Measurements from ENCODE around the gene CLCN2. TPM values are rescaled to one million over a fixed set of nuclear protein-coding genes. Genes with fewer than 3 reads are reported as not detected.

CLCN2 gene
- total RNA-seq, 1 experiment from 2014 or later: 4.5 TPM

- intact Hi-C loops (cut with micrococcal nuclease): no loop called here
- DNase-seq (ENCODE audit: unreplicated experiment): peak; percentile 41
Observed at GRCh38 chr3:184336547-184337398, 24.6 kb downstream of the CLCN2 start.

GRCh38 chr3:184335661-184336546 lies 25.5 kb downstream of the CLCN2 start:
- H3K4me1 Mint-ChIP-seq (ENCODE audit: insufficient read depth, unreplicated experiment): peaks cover 53% of the 10 kb centered on the region
- peak overlapping the region; percentile 84 for H3K4me3 Mint-ChIP-seq (ENCODE audit: unreplicated experiment)
- intact Hi-C loops (cut with micrococcal nuclease): loop anchor here (2.0 kb wide), 1 partner anchor 15 kb away; no protein-coding TSS in a partner anchor
- DNase-seq (ENCODE audit: unreplicated experiment): peak; percentile 75
- TF ChIP-seq, protein P1, sequence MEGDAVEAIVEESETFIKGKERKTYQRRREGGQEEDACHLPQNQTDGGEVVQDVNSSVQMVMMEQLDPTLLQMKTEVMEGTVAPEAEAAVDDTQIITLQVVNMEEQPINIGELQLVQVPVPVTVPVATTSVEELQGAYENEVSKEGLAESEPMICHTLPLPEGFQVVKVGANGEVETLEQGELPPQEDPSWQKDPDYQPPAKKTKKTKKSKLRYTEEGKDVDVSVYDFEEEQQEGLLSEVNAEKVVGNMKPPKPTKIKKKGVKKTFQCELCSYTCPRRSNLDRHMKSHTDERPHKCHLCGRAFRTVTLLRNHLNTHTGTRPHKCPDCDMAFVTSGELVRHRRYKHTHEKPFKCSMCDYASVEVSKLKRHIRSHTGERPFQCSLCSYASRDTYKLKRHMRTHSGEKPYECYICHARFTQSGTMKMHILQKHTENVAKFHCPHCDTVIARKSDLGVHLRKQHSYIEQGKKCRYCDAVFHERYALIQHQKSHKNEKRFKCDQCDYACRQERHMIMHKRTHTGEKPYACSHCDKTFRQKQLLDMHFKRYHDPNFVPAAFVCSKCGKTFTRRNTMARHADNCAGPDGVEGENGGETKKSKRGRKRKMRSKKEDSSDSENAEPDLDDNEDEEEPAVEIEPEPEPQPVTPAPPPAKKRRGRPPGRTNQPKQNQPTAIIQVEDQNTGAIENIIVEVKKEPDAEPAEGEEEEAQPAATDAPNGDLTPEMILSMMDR (IDR thresholded peaks at IDR 0.05; ENCODE audit: unreplicated experiment): no peak
- peaks cover 54% of the 10 kb centered on the region for H3K36me3 Mint-ChIP-seq (ENCODE audit: insufficient read depth, unreplicated experiment)
- TSS peak; percentile 2 for BruUV-seq (replicated peaks)
- ChIA-PET CTCF (interaction anchor here (0.6 to 1.4 kb wide), 2 partner anchors 26 to 93 kb away, joined by 3 to 5 read pairs; partner anchors contain the start of genes CLCN2 and POLR2H), POLR2A (interaction anchor here (0.6 to 2.0 kb wide), 7 partner anchors 10 to 430 kb away, joined by 3 to 8 read pairs (median 4); partner anchors contain the start of genes CLCN2 and POLR2H)
- H3K27me3 Mint-ChIP-seq (ENCODE audit: insufficient read depth, unreplicated experiment): no peaks in the 10 kb centered on the region
- H3K9me3 Mint-ChIP-seq (ENCODE audit: unreplicated experiment): no peaks in the 10 kb centered on the region
- H3K27ac Mint-ChIP-seq (ENCODE audit: low read depth, unreplicated experiment): peak overlapping the region; percentile 89

More at GRCh38 chr3:184336547-184337398, 24.6 kb downstream of the CLCN2 start:
- no TSS peak for BruUV-seq (replicated peaks)
- peaks cover 45% of the 10 kb centered on the region for H3K36me3 Mint-ChIP-seq (ENCODE audit: insufficient read depth, unreplicated experiment)
- POLR2A ChIA-PET: interaction anchor here (0.7 to 2.0 kb wide), 7 partner anchors 9 to 35 kb away, joined by 3 to 8 read pairs (median 3); no protein-coding TSS in a partner anchor
- TF ChIP-seq, protein P1 (IDR thresholded peaks at IDR 0.05; ENCODE audit: unreplicated experiment): no peak
- H3K27ac Mint-ChIP-seq (ENCODE audit: low read depth, unreplicated experiment): peak overlapping the region; percentile 89
- H3K27me3 Mint-ChIP-seq (ENCODE audit: insufficient read depth, unreplicated experiment): no peaks in the 10 kb centered on the region
- CTCF ChIA-PET: interaction anchor here (1.2 to 1.4 kb wide), 2 partner anchors 17 to 25 kb away, joined by 3 to 5 read pairs; partner anchors contain the start of genes CLCN2 and POLR2H
- H3K9me3 Mint-ChIP-seq (ENCODE audit: unreplicated experiment): no peaks in the 10 kb centered on the region
- peaks cover 48% of the 10 kb centered on the region for H3K4me1 Mint-ChIP-seq (ENCODE audit: insufficient read depth, unreplicated experiment)
- H3K4me3 Mint-ChIP-seq (ENCODE audit: unreplicated experiment): peak overlapping the region; percentile 84

- H3K4me1 Mint-ChIP-seq (ENCODE audit: insufficient read depth, unreplicated experiment): peaks cover 54% of the 10 kb centered on the region
- H3K27ac Mint-ChIP-seq (ENCODE audit: low read depth, unreplicated experiment): peak overlapping the region; percentile 89
- TF ChIP-seq, protein P1 (IDR thresholded peaks at IDR 0.05; ENCODE audit: unreplicated experiment): no peak
- ChIA-PET CTCF (interaction anchor here (0.6 kb wide), 1 partner anchor 94 kb away, joined by 3 read pairs; no protein-coding TSS in a partner anchor), POLR2A (interaction anchor here (0.6 to 1.3 kb wide), 4 partner anchors 15 to 430 kb away, joined by 3 to 7 read pairs (median 5); partner anchors contain the start of genes CLCN2 and POLR2H)
- intact Hi-C loops (cut with micrococcal nuclease): loop anchor here (2.0 kb wide), 1 partner anchor 14 kb away; no protein-coding TSS in a partner anchor
- H3K36me3 Mint-ChIP-seq (ENCODE audit: insufficient read depth, unreplicated experiment): peaks cover 60% of the 10 kb centered on the region
- no peaks in the 10 kb centered on the region for H3K9me3 Mint-ChIP-seq (ENCODE audit: unreplicated experiment)
- peak overlapping the region; percentile 84 for H3K4me3 Mint-ChIP-seq (ENCODE audit: unreplicated experiment)
- no peak for DNase-seq (ENCODE audit: unreplicated experiment)
- no peaks in the 10 kb centered on the region for H3K27me3 Mint-ChIP-seq (ENCODE audit: insufficient read depth, unreplicated experiment)
- no TSS peak for BruUV-seq (replicated peaks)
Observed at GRCh38 chr3:184335291-184335660, 26.1 kb downstream of the CLCN2 start.
